Measurements from ENCODE around the gene NABP2. TPM values are rescaled to one million over a fixed set of nuclear protein-coding genes. Genes with fewer than 3 reads are reported as not detected.

The NABP2 gene
- total RNA-seq = 10 to 100 TPM; 16.2 to 25.3 (median 20.4) TPM
- 10 to 100 TPM; 13.5 to 27.7 TPM for polyA plus RNA-seq
- long read RNA-seq, donor 1, transcript NABP2-201 (7 exons, 1,417 nt) = major isoform, 7 of 12 reads
- long read RNA-seq, donor 1, partial matches to known transcripts = 1 of 12 reads
- long read RNA-seq, donor 1, other reads (novel, unspliced or antisense) = 1 of 12 reads
- long read RNA-seq, donor 2, transcript NABP2-201 (7 exons, 1,417 nt) = major isoform, 5 of 7 reads
- long read RNA-seq, donor 2, partial matches to known transcripts = 0 of 7 reads
- long read RNA-seq, donor 2, other reads (novel, unspliced or antisense) = 1 of 7 reads
- long read RNA-seq, donor 3, transcript NABP2-203 (6 exons, 1,775 nt) = minor isoform, 6 of 21 reads
- long read RNA-seq, donor 3, transcript NABP2-201 (7 exons, 1,417 nt) = major isoform, 10 of 21 reads
- long read RNA-seq, donor 3, partial matches to known transcripts = 1 of 21 reads
- long read RNA-seq, donor 3, other reads (novel, unspliced or antisense) = 1 of 21 reads

GRCh38 chr12:56224102-56224701, at the start of gene NABP2:
Gene NABP2 (plus strand): TSS chr12:56224342. CDS start chr12:56224857, 515 bp downstream.
- TF ChIP-seq CTCF (IDR thresholded peaks at IDR 0.05) = peak; percentile 76 to 98 (median 89)
- H3K4me1 ChIP-seq = peaks cover 4 to 49% (median 39%) of the 10 kb centered on the region in 9 donors
- H3K27me3 ChIP-seq = no peaks in the 10 kb centered on the region
- DNase-seq (peak; percentile 98), ATAC-seq (peak; percentile 83 to 92 (median 89))
- H3K27ac ChIP-seq = peak within 1 kb of the TSS; percentile 51 to 99 (median 88)
- H3K9me3 ChIP-seq = no peaks in the 10 kb centered on the region
- peaks cover 0 to 35% (median 0%) of the 10 kb centered on the region in 9 donors for H3K36me3 ChIP-seq
- 1% methylated on average over 41 of the region's 41 CpGs for WGBS, 2 donors
- H3K4me3 ChIP-seq = peak within 1 kb of the TSS; percentile 50 to 78 (median 70)
- intact Hi-C loops (cut with DNase I) = loop anchor here in 6 of 10 donors (1.0 to 5.0 kb wide), 7 partner anchors 31 to 107 kb away; partner anchors contain the start of genes ZC3H10 (in 4 of the 6), ANKRD52 (in 2 of the 6), RPL41 (in 1 of the 6) and SMARCC2 (in 1 of the 6)

GRCh38 chr12:56178347-56178746, 45.8 kb upstream of the NABP2 start:
- Histone ChIP-seq H3K4me3 (no peak overlapping the region), H3K36me3 (peaks cover 0 to 100% (median 93%) of the 10 kb centered on the region in 9 donors), H3K4me1 (no peaks in the 10 kb centered on the region), H3K9me3 (no peaks in the 10 kb centered on the region), H3K27me3 (no peaks in the 10 kb centered on the region), H3K27ac (no peak overlapping the region)
- peak in 1 of 8 donors; percentile 22 for ATAC-seq
- no peak for TF ChIP-seq CTCF (IDR thresholded peaks at IDR 0.05)
- WGBS, 2 donors = 85 to 92% methylated on average over 3 of the region's 3 CpGs
- DNase-seq = no peak
- intact Hi-C loops (cut with DNase I) = no loop called here

GRCh38 chr12:56186957-56187356, 37.2 kb upstream of the NABP2 start:
- Histone ChIP-seq H3K4me3 (peak overlapping the region in 1 of 10 donors; percentile 8), H3K36me3 (peaks cover 0 to 54% (median 37%) of the 10 kb centered on the region in 9 donors), H3K4me1 (peaks cover 6 to 34% (median 27%) of the 10 kb centered on the region in 9 donors), H3K27ac (peak overlapping the region in 1 of 10 donors; percentile 95), H3K27me3 (no peaks in the 10 kb centered on the region), H3K9me3 (no peaks in the 10 kb centered on the region)
- ATAC-seq (no peak), DNase-seq (no peak)
- WGBS, 2 donors = 37 to 39% methylated on average over 2 of the region's 2 CpGs
- intact Hi-C loops (cut with DNase I) = loop anchor here in 3 of 10 donors (5.0 to 10.0 kb wide), 4 partner anchors 35 to 142 kb away; partner anchors contain the start of genes ESYT1 (in 1 of the 3), NABP2 (in 1 of the 3), RNF41 (in 1 of the 3) and RPS26 (in 1 of the 3)
- TF ChIP-seq CTCF (IDR thresholded peaks at IDR 0.05) = no peak

Measured in heart right ventricle (tissue), 16 donors.